SK-N-SH (cell line): ENCODE results near the gene ARL8A. TPM values are rescaled to one million over a fixed set of nuclear protein-coding genes. Genes with fewer than 3 reads are reported as not detected.

Experiments
- CTCF ChIA-PET: fragments of 300-600, 350-600 bp; formaldehyde crosslinking; extraction: SDS; loops from one replicate; lab custom pipeline; 2021; lab: Yijun Ruan, JAX
- POLR2A ChIA-PET: fragments of 350-600 bp; sonication (Branson Sonifier 250); formaldehyde crosslinking; extraction: SDS; loops from one replicate; lab custom pipeline; 2020; ENCODE audit warnings: antibody characterized with exemption, inconsistent platforms; lab: Yijun Ruan, JAX
- DNase-seq: peaks from one replicate; pipeline ENCODE4 v3.0.0; 2012
- H2AFZ ChIP-seq: fragments of 200-600 bp; sonication (generic); 2 replicates; pipeline ENCODE4 v1.8.1; 2016; ENCODE audit warnings: antibody characterized with exemption, mild to moderate bottlenecking, low read depth
- H3F3A ChIP-seq: fragments of 200-600 bp; sonication (generic); replicated peaks from 2 replicates; pipeline ENCODE3; 2016; ENCODE audit warnings: antibody characterized with exemption, mild to moderate bottlenecking; ENCODE audit not compliant: insufficient read depth
- H3K27ac ChIP-seq, 2 experiments: fragments of 200-500 bp in 1 of 2; fragments of 200-600 bp in 1 of 2; sonication (Bioruptor generic) in 1 of 2; sonication (generic), shearing (Covaris generic) in 1 of 2; 2 replicates each; pipeline versions ENCODE4 v1.5.1 to v1.6.1; 2014 to 2016; ENCODE audit warnings: low read depth in 2 of 2, inconsistent platforms in 1 of 2, low read length in 1 of 2, mild to moderate bottlenecking in 1 of 2, mixed read lengths in 1 of 2
- H3K27me3 ChIP-seq: fragments of 200-600 bp; sonication (generic), shearing (Covaris generic); 2 replicates; pipeline ENCODE4 v1.6.1; 2016; ENCODE audit warnings: mixed run types; ENCODE audit not compliant: insufficient read depth
- H3K36me3 ChIP-seq, 2 experiments: fragments of 200-500 bp in 1 of 2; fragments of 200-600 bp in 1 of 2; sonication (Bioruptor generic) in 1 of 2; sonication (generic) in 1 of 2; replicated peaks in 1 of 2; 2 replicates each; pipeline versions ENCODE3 to v1.5.1; 2014 to 2016; ENCODE audit warnings: low read length in 1 of 2, mild to moderate bottlenecking in 1 of 2; ENCODE audit not compliant: insufficient read depth in 2 of 2, control insufficient read depth in 1 of 2
- H3K4me1 ChIP-seq, 2 experiments: fragments of 200-500 bp in 1 of 2; fragments of 200-600 bp in 1 of 2; sonication (Bioruptor generic) in 1 of 2; sonication (generic), shearing (Covaris generic) in 1 of 2; 2 replicates each; pipeline versions ENCODE4 v1.5.1 to v1.6.1; 2014 to 2016; ENCODE audit warnings: low read depth in 1 of 2, low read length in 1 of 2, mixed run types in 1 of 2; ENCODE audit not compliant: insufficient read depth in 2 of 2, control insufficient read depth in 1 of 2
- H3K4me2 ChIP-seq: fragments of 200-600 bp; sonication (generic), shearing (Covaris generic); 2 replicates; pipeline ENCODE4 v1.6.1; 2017; ENCODE audit warnings: mixed run types
- H3K4me3 ChIP-seq, 2 experiments: fragments of 200-500 bp in 1 of 2; fragments of 200-600 bp in 1 of 2; sonication (Bioruptor generic) in 1 of 2; sonication (generic), shearing (Covaris generic) in 1 of 2; 2 replicates each; pipeline versions ENCODE4 v1.5.1 to v1.8.1; 2014 to 2016; ENCODE audit warnings: low read depth in 2 of 2, inconsistent platforms in 1 of 2, low read length in 1 of 2, mild to moderate bottlenecking in 1 of 2, mixed read lengths in 1 of 2, moderate library complexity in 1 of 2
- H3K79me2 ChIP-seq: fragments of 200-600 bp; sonication (generic); 2 replicates; pipeline ENCODE4 v1.8.1; 2017; ENCODE audit warnings: mild to moderate bottlenecking; ENCODE audit not compliant: insufficient read depth
- H3K9ac ChIP-seq: fragments of 200-600 bp; sonication (generic); 2 replicates; pipeline ENCODE4 v1.6.1; 2017; ENCODE audit warnings: mixed run types
- H3K9me2 ChIP-seq: fragments of 200-600 bp; sonication (generic); 2 replicates; pipeline ENCODE4 v1.6.1; 2017; ENCODE audit warnings: mixed run types
- H3K9me3 ChIP-seq: fragments of 200-600 bp; sonication (generic); 2 replicates; pipeline ENCODE4 v1.6.1; 2017; ENCODE audit warnings: mixed run types, mild to moderate bottlenecking, moderate library complexity
- H4K20me1 ChIP-seq: fragments of 200-600 bp; sonication (generic); 2 replicates; pipeline ENCODE4 v1.6.1; 2017; ENCODE audit warnings: mild to moderate bottlenecking, mixed run types; ENCODE audit not compliant: insufficient read depth
- CHD2 ChIP-seq: fragments of 150-350 bp; IDR thresholded peaks from 2 replicates; pipeline ENCODE4 v1.6.1; 2018; ENCODE audit warnings: low read length; ENCODE audit not compliant: partially characterized antibody
- EP300 ChIP-seq, 2 experiments: IDR thresholded peaks; 2 replicates each; pipeline versions ENCODE4 v1.4.0 to v1.6.1; 2012; ENCODE audit warnings: borderline replicate concordance in 1 of 2, low read depth in 1 of 2, low read length in 1 of 2
- GABPA ChIP-seq: IDR thresholded peaks from 2 replicates; pipeline ENCODE4 v1.4.0; 2012; ENCODE audit warnings: low read depth, mild to moderate bottlenecking
- GATA2 ChIP-seq: sonication (generic); formaldehyde crosslinking; IDR thresholded peaks from 2 replicates; pipeline ENCODE4 v1.5.0; 2020; ENCODE audit warnings: mild to moderate bottlenecking, missing genetic modification reagents
- JUND ChIP-seq: IDR thresholded peaks from 2 replicates; pipeline ENCODE4 v1.4.0; 2012
- MEF2A ChIP-seq: IDR thresholded peaks from 2 replicates; pipeline ENCODE4 v1.4.0; 2012; ENCODE audit warnings: low read depth, borderline replicate concordance
- MXI1 ChIP-seq: IDR thresholded peaks from 2 replicates; pipeline ENCODE4 v1.6.1; 2012; ENCODE audit warnings: mild to moderate bottlenecking, low read depth, low read length, improper control_type of control experiment
- NRF1 ChIP-seq: IDR thresholded peaks from 2 replicates; pipeline ENCODE4 v1.6.1; 2012; ENCODE audit warnings: low read depth, mild to moderate bottlenecking, low read length
- POLR2AphosphoS5 ChIP-seq: IDR thresholded peaks from 2 replicates; pipeline ENCODE4 v1.6.1; 2012; ENCODE audit warnings: low read depth, low read length
- RAD21 ChIP-seq: IDR thresholded peaks from 2 replicates; pipeline ENCODE4 v1.6.1; 2012; ENCODE audit warnings: mild to moderate bottlenecking, low read length
- RFX5 ChIP-seq: IDR thresholded peaks from 2 replicates; pipeline ENCODE4 v1.6.1; 2012; ENCODE audit warnings: mild to moderate bottlenecking, improper control_type of control experiment, low read length
- SIN3A ChIP-seq: IDR thresholded peaks from 2 replicates; pipeline ENCODE4 v1.6.1; 2012; ENCODE audit warnings: low read depth, mild to moderate bottlenecking, low read length, moderate library complexity, borderline replicate concordance
- TAF1 ChIP-seq: IDR thresholded peaks from 2 replicates; pipeline ENCODE4 v1.6.1; 2012; ENCODE audit warnings: low read depth, mild to moderate bottlenecking, low read length, moderate library complexity, borderline replicate concordance
- TCF12 ChIP-seq: IDR thresholded peaks from 2 replicates; pipeline ENCODE4 v1.4.0; 2012
- YY1 ChIP-seq: IDR thresholded peaks from 2 replicates; pipeline ENCODE4 v1.4.0; 2012; ENCODE audit warnings: low read depth, mild to moderate bottlenecking
- WGBS: methylation state at CpG from one replicate; pipeline ENCODE4 v1.1.6; 2017; ENCODE audit warnings: low lambda C conversion rate; 5-methylcytosine and 5-hydroxymethylcytosine counted together
- polyA plus RNA-seq, 3 experiments: library from polyadenylated mRNA; depleted of rRNA; stranded (reverse); fragments of >200 nt; gene quantifications; 2 replicates each; pipeline ENCODE4 v1.2.3, GENCODE V29; 2012
- TF ChIP-seq, protein P1 (sequence below): IDR thresholded peaks from 2 replicates; pipeline ENCODE4; 2012
- TF ChIP-seq, protein P2 (sequence below): fragments of 200-600 bp; sonication (generic); IDR thresholded peaks from 2 replicates; pipeline ENCODE4 v1.6.1; 2017; ENCODE audit warnings: antibody characterized with exemption, mild to moderate bottlenecking, moderate library complexity
- TF ChIP-seq, protein P3 (sequence below): fragments of 150-350 bp; IDR thresholded peaks from 2 replicates; pipeline ENCODE4 v1.6.1; 2016; ENCODE audit warnings: mild to moderate bottlenecking, low read depth, low read length

The ARL8A gene
- polyA plus RNA-seq, 1 of the 3 experiments (the other 2 are of a cell fraction): 66.9 TPM

DNA sequence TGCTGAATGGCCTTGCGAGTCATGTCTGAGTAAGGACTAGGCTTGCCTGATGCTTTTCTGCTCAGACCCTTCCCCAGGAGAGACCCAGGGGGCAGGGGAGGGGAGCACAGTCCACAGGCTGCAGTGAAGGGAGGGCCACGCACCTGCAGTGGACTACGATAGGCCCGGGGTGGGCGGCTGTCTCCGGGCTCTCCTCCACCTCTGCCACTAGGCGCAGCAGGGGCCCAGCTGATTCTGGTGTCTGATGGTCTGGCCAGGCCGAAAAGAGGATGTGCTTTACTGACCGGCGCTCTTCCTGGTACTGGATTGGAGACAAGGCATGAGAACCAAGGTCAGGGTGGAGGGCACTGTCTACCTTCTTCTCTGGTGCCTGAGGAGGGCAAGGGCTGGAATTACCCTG, 7.9 kb upstream of the ARL8A start (continued):
- TF ChIP-seq, protein P1, sequence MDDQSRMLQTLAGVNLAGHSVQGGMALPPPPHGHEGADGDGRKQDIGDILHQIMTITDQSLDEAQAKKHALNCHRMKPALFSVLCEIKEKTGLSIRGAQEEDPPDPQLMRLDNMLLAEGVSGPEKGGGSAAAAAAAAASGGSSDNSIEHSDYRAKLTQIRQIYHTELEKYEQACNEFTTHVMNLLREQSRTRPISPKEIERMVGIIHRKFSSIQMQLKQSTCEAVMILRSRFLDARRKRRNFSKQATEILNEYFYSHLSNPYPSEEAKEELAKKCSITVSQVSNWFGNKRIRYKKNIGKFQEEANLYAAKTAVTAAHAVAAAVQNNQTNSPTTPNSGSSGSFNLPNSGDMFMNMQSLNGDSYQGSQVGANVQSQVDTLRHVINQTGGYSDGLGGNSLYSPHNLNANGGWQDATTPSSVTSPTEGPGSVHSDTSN: no peak
- no peak for TF ChIP-seq RFX5
- TF ChIP-seq TCF12: no peak
- no peak for TF ChIP-seq GATA2

DNA sequence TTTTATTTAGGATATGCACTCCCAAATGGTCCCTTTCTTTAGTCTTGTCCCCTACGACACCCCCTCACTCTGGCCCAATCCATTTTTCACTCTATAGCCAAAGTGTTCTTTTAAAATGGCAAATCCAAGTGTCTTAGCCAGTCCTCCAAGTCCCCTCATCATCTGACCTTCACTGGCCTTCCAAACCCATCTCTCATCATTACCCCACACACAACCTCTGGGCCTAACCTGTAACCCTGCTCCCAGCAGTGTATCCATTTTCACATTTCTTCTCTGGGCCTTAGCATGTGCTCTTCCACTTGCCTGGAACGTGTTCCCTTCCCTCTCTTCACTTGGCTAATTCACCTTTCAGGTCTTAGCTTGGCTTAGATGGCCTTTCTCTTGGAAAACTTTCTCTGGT, 6.5 kb upstream of the ARL8A start:
- H3K9me3 ChIP-seq: no peaks in the 10 kb centered on the region
- TF ChIP-seq, protein P2, sequence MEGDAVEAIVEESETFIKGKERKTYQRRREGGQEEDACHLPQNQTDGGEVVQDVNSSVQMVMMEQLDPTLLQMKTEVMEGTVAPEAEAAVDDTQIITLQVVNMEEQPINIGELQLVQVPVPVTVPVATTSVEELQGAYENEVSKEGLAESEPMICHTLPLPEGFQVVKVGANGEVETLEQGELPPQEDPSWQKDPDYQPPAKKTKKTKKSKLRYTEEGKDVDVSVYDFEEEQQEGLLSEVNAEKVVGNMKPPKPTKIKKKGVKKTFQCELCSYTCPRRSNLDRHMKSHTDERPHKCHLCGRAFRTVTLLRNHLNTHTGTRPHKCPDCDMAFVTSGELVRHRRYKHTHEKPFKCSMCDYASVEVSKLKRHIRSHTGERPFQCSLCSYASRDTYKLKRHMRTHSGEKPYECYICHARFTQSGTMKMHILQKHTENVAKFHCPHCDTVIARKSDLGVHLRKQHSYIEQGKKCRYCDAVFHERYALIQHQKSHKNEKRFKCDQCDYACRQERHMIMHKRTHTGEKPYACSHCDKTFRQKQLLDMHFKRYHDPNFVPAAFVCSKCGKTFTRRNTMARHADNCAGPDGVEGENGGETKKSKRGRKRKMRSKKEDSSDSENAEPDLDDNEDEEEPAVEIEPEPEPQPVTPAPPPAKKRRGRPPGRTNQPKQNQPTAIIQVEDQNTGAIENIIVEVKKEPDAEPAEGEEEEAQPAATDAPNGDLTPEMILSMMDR: no peak
- TF ChIP-seq TAF1: no peak
- TF ChIP-seq, protein P3, sequence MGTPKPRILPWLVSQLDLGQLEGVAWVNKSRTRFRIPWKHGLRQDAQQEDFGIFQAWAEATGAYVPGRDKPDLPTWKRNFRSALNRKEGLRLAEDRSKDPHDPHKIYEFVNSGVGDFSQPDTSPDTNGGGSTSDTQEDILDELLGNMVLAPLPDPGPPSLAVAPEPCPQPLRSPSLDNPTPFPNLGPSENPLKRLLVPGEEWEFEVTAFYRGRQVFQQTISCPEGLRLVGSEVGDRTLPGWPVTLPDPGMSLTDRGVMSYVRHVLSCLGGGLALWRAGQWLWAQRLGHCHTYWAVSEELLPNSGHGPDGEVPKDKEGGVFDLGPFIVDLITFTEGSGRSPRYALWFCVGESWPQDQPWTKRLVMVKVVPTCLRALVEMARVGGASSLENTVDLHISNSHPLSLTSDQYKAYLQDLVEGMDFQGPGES: no peak
- TF ChIP-seq POLR2AphosphoS5: no peak
- no peak for TF ChIP-seq RAD21
- no peak for TF ChIP-seq TCF12
- no peak for TF ChIP-seq JUND
- TF ChIP-seq RFX5: no peak
- TF ChIP-seq, protein P1: no peak
- TF ChIP-seq, all 33 proteins: peak for 0
- WGBS: 59% methylated on average over 2 of the region's 2 CpGs
- Histone ChIP-seq H3K4me3 (no peak overlapping the region), H3K79me2 (no peaks in the 10 kb centered on the region), H3K9ac (no peak overlapping the region), H2AFZ (no peak overlapping the region), H3K27me3 (no peaks in the 10 kb centered on the region), H3K27ac (no peak overlapping the region), H3F3A (peaks cover 9% of the 10 kb centered on the region), H3K36me3 (no peaks in the 10 kb centered on the region), H4K20me1 (no peaks in the 10 kb centered on the region), H3K4me1 (peaks cover 9 to 19% of the 10 kb centered on the region in 2 experiments; a peak in 1 of 4 replicates), H3K4me2 (no peak overlapping the region), H3K9me2 (no peaks in the 10 kb centered on the region)
- POLR2A ChIA-PET: no interaction called here
- CTCF ChIA-PET: interaction anchor here (1.1 to 1.9 kb wide), 2 partner anchors 16 kb away, joined by 3 to 6 read pairs; no protein-coding TSS in a partner anchor
- DNase-seq: no peak

DNA sequence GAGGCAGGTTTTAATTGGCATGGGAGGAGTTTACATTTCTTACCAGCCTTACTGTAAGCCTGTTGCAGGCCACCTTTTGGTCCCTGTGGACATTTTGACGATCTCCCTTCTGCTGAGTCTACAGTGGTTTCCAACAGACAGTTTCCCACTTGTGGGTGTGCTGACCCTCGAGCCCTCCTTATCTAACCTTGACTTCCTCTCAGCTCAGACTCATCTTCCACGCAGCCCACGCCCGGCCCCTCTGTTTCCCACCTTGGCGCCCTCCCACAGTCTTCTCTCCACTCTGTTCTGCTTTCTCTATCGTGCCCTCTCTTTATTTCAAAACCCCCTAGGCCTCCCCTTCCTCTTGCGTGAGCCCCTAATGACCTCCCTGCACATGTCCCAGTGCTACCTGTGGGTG, 6.1 kb upstream of the ARL8A start:
- Histone ChIP-seq H3K36me3 (no peaks in the 10 kb centered on the region), H3K79me2 (no peaks in the 10 kb centered on the region), H4K20me1 (no peaks in the 10 kb centered on the region), H3K9ac (no peak overlapping the region), H3K4me3 (no peak overlapping the region), H3F3A (peaks cover 5% of the 10 kb centered on the region), H3K27me3 (no peaks in the 10 kb centered on the region), H3K9me3 (no peaks in the 10 kb centered on the region), H2AFZ (no peak overlapping the region), H3K27ac (no peak overlapping the region), H3K9me2 (no peaks in the 10 kb centered on the region), H3K4me2 (no peak overlapping the region), H3K4me1 (peaks cover 9 to 18% of the 10 kb centered on the region in 2 experiments; a peak in 1 of 4 replicates)
- ChIA-PET CTCF (no interaction called here), POLR2A (no interaction called here)
- WGBS: 83% methylated on average over 8 of the region's 8 CpGs
- no peak for DNase-seq
- TF ChIP-seq POLR2AphosphoS5: no peak
- no peak for TF ChIP-seq TAF1
- TF ChIP-seq, protein P3: no peak
- TF ChIP-seq GATA2: no peak
- TF ChIP-seq NRF1: no peak
- TF ChIP-seq MEF2A: no peak
- TF ChIP-seq, protein P1: no peak
- TF ChIP-seq MXI1: no peak
- TF ChIP-seq CHD2: no peak
- no peak for TF ChIP-seq JUND
- TF ChIP-seq YY1: no peak
- no peak for TF ChIP-seq GABPA
- no peak for TF ChIP-seq SIN3A
- no peak for TF ChIP-seq EP300 (IDR thresholded peaks at IDR 0.05; ENCODE audit: borderline replicate concordance in 1 of 2, low read depth in 1 of 2, low read length in 1 of 2)
- no peak for TF ChIP-seq RAD21
